ENCODE measurements around the gene NVL. TPM values are rescaled to one million over a fixed set of nuclear protein-coding genes. Genes with fewer than 3 reads are reported as not detected.

The NVL gene
- total RNA-seq, 2 donors from 2014 or later = 42.4 TPM

DNA sequence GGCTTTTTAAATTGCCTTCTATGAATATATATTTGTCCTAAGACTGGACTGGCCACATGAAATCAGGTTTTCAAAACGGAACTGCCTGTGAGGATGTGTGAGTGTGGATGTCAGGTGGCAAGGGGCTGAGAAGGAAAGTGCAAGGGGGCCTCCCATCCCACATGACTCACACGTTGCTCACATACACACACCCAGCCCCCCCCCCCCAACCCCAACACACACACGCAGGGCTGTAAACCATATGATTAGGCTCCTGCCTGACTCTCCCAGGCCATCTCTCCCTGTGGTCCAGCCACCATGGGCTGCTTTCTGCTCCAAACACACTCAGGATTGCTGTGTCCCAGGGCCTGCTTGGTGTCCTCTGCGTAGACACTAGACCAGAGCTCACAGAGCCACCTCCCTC, 124.5 kb downstream of the NVL start:
- no peaks in the 10 kb centered on the region for H3K27me3 ChIP-seq (ENCODE audit: control insufficient read depth, insufficient read depth, low read length, poor library complexity, severe bottlenecking)
- H3K27ac ChIP-seq (ENCODE audit: low read depth, low read length) = no peak overlapping the region
- H3K9me3 ChIP-seq (ENCODE audit: control insufficient read depth, low read length) = no peaks in the 10 kb centered on the region
- no peak overlapping the region for H3K4me3 ChIP-seq (ENCODE audit: low read length)
- H3K9ac ChIP-seq (ENCODE audit: extremely low read depth, low read length, poor library complexity, severe bottlenecking) = no peak overlapping the region
- Mint-ChIP-seq H3K36me3 (ENCODE audit: low read depth) (no peaks in the 10 kb centered on the region), H3K9me3 (no peaks in the 10 kb centered on the region), H3K4me3 (no peak overlapping the region), H3K27me3 (ENCODE audit: insufficient read depth) (no peaks in the 10 kb centered on the region), H3K27ac (no peak overlapping the region), H3K4me1 (peaks cover 21% of the 10 kb centered on the region)
- H3K36me3 ChIP-seq (ENCODE audit: control insufficient read depth, insufficient read depth, low read length) = no peaks in the 10 kb centered on the region
- 81 to 86% methylated on average over 1 to 4 of the region's 4 CpGs for WGBS, 2 experiments (ENCODE audit: insufficient coverage in 1 of 2, insufficient read length in 1 of 2)
- TF ChIP-seq, protein P1, sequence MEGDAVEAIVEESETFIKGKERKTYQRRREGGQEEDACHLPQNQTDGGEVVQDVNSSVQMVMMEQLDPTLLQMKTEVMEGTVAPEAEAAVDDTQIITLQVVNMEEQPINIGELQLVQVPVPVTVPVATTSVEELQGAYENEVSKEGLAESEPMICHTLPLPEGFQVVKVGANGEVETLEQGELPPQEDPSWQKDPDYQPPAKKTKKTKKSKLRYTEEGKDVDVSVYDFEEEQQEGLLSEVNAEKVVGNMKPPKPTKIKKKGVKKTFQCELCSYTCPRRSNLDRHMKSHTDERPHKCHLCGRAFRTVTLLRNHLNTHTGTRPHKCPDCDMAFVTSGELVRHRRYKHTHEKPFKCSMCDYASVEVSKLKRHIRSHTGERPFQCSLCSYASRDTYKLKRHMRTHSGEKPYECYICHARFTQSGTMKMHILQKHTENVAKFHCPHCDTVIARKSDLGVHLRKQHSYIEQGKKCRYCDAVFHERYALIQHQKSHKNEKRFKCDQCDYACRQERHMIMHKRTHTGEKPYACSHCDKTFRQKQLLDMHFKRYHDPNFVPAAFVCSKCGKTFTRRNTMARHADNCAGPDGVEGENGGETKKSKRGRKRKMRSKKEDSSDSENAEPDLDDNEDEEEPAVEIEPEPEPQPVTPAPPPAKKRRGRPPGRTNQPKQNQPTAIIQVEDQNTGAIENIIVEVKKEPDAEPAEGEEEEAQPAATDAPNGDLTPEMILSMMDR (conservative IDR thresholded peaks at IDR 0.05) = no peak
- H3K4me1 ChIP-seq (ENCODE audit: control insufficient read depth, insufficient read depth, low read length) = no peaks in the 10 kb centered on the region
- no peak for DNase-seq

DNA sequence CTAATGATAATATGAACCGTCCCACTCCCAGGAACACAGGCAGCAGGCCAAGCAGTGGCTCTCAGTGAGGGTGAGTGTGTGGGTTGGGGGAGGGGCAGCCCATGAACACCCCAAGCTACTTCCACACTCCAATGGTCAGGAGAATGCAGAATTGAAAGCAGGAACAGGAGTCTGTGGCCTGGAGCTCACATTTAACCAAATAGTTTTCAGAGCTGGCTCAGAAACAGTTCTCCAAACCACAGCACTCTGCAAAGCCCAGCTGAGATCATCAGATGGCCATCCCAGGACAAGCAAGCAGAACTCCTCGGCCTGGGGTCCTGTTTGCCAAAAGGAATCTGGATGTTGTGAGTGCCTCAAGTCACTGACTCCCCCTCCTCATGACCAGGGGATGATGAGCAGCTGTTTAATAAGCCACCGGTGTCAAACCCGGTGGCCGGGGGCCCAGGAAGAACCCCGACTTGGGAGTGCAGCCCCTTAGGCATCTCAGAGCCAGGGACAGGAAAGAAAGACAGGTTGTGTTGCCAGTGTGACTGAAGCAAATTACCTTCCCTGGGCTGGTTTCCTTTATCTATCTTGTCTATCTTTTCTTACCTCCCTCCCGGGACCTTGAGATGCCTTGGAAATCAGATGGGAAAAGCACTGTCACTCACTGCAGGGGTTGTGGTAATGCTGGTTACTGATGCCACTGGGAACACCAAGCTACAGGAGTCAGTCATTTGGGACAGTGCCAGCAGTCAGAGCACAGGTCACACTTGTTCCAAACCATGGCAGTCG, 126.5 kb downstream of the NVL start:
- Mint-ChIP-seq H3K4me3 (no peak overlapping the region), H3K36me3 (ENCODE audit: low read depth) (no peaks in the 10 kb centered on the region), H3K27me3 (ENCODE audit: insufficient read depth) (no peaks in the 10 kb centered on the region), H3K9me3 (no peaks in the 10 kb centered on the region), H3K27ac (peak overlapping the region; percentile 84), H3K4me1 (peaks cover 19% of the 10 kb centered on the region)
- no peak overlapping the region for H3K9ac ChIP-seq (ENCODE audit: extremely low read depth, low read length, poor library complexity, severe bottlenecking)
- no peaks in the 10 kb centered on the region for H3K9me3 ChIP-seq (ENCODE audit: control insufficient read depth, low read length)
- TF ChIP-seq, protein P1 (conservative IDR thresholded peaks at IDR 0.05) = no peak
- WGBS, 2 experiments (ENCODE audit: insufficient coverage in 1 of 2, insufficient read length in 1 of 2) = 53 to 61% methylated on average over 5 to 7 of the region's 8 CpGs
- no peak overlapping the region for H3K27ac ChIP-seq (ENCODE audit: low read depth, low read length)
- H3K4me3 ChIP-seq (ENCODE audit: low read length) = no peak overlapping the region
- peak; percentile 87 for DNase-seq
- no peaks in the 10 kb centered on the region for H3K27me3 ChIP-seq (ENCODE audit: control insufficient read depth, insufficient read depth, low read length, poor library complexity, severe bottlenecking)
- no peaks in the 10 kb centered on the region for H3K36me3 ChIP-seq (ENCODE audit: control insufficient read depth, insufficient read depth, low read length)
- H3K4me1 ChIP-seq (ENCODE audit: control insufficient read depth, insufficient read depth, low read length) = no peaks in the 10 kb centered on the region

DNA sequence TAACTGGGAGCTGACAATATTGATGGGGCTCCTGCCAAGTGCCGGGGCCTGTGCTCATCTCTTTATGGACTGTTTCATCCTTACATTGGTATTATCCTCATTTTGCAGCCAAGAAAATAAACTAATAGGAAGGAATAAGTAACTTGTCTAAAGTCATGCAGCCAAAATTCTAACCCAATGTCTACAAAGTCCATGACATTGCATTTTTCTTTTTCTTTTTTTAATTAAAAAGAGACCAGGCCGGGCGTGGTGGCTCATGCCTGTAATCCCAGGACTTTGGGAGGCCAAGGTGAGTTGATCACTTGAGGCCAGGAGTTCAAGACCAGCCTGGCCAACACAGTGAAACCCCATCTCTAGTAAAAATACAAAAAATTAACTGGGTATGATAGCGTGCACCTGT, 128.1 kb downstream of the NVL start:
- Histone ChIP-seq H3K27ac (ENCODE audit: low read depth, low read length) (no peak overlapping the region), H3K9me3 (ENCODE audit: control insufficient read depth, low read length) (no peaks in the 10 kb centered on the region), H3K27me3 (ENCODE audit: control insufficient read depth, insufficient read depth, low read length, poor library complexity, severe bottlenecking) (no peaks in the 10 kb centered on the region), H3K4me1 (ENCODE audit: control insufficient read depth, insufficient read depth, low read length) (no peaks in the 10 kb centered on the region), H3K9ac (ENCODE audit: extremely low read depth, low read length, poor library complexity, severe bottlenecking) (no peak overlapping the region), H3K36me3 (ENCODE audit: control insufficient read depth, insufficient read depth, low read length) (no peaks in the 10 kb centered on the region), H3K4me3 (ENCODE audit: low read length) (no peak overlapping the region)
- DNase-seq = no peak
- 88 to 98% methylated on average over 3 to 4 of the region's 4 CpGs for WGBS, 2 experiments (ENCODE audit: insufficient coverage in 1 of 2, insufficient read length in 1 of 2)
- Mint-ChIP-seq H3K4me3 (no peak overlapping the region), H3K4me1 (peaks cover 16% of the 10 kb centered on the region), H3K27me3 (ENCODE audit: insufficient read depth) (no peaks in the 10 kb centered on the region), H3K27ac (no peak overlapping the region), H3K36me3 (ENCODE audit: low read depth) (no peaks in the 10 kb centered on the region), H3K9me3 (no peaks in the 10 kb centered on the region)
- TF ChIP-seq, protein P1 (conservative IDR thresholded peaks at IDR 0.05) = no peak

Measured in endodermal cell (in vitro differentiated cells).